HL-60/S4 (cell line): ENCODE results near the gene FAM193A.
"Not testable (repeated sequence)": the region's sequence is repeated elsewhere in the genome, so short reads cannot be mapped to it uniquely, and the experiment has no call there.

Experiments
- in situ Hi-C: fragments of 300-500 bp; cut with MboI; formaldehyde crosslinking; loops from 2 replicates; pipeline ENCODE4 v1.14.3; 2022; ENCODE audit warnings: low sequenced_read_pairs

Gene FAM193A

DNA sequence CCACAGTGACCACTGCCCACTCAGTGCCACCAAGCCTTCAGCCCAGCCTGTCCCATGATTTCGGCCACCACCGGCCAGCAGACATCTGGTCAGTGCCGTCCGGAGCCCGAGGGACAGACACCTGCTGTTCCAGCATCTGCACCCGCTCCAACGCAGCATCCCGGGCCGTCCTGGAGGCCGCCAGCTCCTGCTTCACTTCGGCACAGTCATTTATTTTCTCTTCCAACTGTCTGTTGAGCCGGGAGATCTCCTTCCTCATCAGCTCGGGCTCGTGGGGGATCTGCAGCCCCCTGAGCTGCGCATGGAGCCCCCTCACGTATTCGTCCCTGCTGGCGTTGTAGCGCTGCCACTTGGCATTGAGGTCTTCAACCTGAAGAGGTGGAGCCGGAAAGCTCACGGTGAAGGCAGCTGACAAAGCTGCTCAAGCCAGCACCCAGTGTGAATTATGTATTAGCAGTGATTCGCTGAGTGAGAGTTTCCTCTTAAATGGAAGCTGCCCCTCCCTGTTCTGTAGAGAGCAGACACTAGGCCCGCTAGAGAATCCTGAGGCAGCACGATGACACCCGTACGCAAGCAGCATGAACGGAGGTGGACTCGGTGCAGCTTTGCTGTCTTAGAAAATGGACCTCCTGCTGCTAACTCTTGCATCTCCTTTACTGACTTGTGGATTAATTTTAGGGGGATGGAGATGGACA is 208.3 kb downstream of the FAM193A start:
- in situ Hi-C loops = no loop called here

- in situ Hi-C loops = no loop called here
These were observed 209.1 kb downstream of the FAM193A start for GRCh38 chr4:2745516-2745915.

DNA sequence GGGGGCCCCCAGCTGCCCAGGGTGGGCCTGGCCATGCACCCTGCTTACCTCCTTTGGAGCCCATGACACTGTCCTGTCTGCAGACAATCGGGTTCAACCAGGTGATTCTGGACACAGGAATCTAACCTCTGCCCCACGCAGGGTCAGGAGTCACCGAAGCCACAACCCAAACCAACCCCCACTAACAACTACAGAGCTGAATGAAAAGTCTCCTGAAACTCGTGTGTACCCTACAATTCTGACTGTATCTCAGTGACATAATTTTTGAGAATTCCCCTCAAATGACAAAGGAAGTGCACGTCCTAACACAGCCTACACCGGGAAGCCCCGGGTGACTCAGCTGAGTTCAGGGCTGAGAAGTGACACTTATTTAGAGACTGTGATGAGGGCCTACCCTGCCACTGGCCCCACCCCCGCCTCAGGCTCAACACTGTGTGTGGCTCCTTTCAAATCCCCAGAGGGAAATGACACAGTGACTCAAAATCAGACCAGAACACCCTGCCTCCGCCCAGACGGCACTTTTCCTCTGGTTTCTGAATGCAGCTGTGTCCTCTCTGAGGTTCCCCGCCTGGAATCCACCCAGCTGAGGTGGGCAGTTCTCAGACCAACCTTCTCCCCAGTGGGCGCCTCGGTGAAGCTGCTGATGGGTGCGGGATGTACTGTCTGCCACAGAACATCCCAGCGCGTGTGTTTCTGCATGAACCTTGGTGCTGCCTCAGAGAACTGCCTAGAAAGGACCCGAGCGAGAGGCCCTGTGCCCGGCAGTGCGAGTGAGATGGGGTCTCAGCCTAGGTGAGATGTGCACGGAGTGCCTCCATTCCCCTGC is 209.7 kb downstream of the FAM193A start:
- in situ Hi-C loops = no loop called here

DNA sequence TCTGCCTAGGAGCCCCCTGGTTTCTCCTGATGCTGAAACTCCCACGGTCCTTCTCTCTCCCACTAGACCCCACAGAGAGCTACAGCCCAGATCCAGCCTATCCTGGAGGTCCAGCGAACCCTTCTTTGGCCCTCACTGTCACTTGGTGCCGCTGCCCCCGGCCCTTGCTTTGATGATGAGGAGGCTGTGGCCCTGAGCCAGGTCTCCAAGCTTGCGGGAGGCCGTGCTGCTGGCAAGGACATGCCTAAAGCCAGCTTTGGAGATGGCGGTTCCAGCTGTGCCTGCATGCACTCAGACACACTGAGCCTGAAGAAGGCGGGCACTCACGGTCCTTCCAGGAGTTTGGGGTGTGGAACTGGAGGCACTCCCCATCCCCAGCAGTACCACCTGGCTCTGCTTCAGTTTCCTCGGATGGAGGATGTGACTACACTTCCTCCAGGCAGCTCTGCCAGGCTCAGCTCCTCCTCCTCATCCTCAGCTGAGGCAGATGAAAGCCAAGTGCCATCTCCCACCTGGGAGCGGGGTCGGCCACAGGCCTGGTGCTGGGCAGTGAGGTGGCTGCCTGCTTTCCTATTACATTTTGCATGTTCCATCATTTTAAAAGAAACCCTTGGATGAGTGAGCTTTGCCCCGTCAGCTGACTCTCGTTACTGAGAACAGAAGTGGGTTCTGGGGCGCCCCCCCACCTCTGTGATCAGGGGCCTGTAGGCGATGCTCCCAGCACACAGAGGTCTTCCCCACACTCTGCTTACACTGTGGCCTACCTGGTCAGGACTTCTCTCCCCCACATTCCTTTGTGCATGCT is 210.6 kb downstream of the FAM193A start:
- in situ Hi-C loops = no loop called here

DNA sequence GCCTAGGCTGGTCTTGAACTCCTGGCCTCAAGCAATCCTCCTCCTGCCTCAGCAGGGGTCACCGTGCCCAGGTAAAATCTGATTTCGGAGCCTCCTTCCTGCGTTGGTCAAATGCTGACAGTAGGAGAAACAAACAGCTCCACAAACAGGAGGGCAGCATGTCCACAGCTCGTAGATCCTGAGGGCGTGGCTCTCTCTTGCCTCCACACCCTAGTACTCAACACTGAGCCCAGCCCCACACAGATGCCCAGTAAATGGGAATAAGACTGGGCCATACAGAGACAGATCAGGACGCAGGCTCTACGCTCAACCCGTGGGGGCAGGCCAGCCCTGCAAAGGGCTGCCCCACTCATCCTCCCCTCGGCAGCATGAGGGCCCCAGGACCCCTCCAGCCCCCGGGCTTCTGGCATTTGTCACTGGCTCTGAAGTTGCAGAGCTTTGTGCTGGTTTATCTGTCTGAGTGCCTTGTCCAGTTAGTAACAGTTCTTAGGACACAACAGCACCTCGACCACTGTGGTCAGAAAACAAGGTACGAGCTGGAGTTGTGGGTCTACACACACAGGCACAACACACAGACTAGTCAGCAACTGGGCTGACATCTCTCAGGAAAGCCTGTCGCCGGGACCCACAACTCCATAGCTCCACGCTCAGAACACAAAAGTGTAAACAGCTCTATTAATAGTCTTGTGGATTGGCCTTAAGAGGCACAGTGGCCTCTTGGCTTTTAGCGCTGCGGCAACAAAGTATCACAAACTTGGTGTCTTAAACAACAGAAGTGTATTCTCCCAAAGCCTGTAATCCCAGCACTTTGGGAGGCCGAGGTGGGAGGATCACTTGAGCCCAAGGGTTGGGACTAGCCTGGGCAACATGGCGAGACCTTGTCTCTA is 214.5 kb downstream of the FAM193A start:
- in situ Hi-C loops = no loop called here

- in situ Hi-C loops = no loop called here
These were observed 217.0 kb downstream of the FAM193A start for GRCh38 chr4:2753436-2753835.

DNA sequence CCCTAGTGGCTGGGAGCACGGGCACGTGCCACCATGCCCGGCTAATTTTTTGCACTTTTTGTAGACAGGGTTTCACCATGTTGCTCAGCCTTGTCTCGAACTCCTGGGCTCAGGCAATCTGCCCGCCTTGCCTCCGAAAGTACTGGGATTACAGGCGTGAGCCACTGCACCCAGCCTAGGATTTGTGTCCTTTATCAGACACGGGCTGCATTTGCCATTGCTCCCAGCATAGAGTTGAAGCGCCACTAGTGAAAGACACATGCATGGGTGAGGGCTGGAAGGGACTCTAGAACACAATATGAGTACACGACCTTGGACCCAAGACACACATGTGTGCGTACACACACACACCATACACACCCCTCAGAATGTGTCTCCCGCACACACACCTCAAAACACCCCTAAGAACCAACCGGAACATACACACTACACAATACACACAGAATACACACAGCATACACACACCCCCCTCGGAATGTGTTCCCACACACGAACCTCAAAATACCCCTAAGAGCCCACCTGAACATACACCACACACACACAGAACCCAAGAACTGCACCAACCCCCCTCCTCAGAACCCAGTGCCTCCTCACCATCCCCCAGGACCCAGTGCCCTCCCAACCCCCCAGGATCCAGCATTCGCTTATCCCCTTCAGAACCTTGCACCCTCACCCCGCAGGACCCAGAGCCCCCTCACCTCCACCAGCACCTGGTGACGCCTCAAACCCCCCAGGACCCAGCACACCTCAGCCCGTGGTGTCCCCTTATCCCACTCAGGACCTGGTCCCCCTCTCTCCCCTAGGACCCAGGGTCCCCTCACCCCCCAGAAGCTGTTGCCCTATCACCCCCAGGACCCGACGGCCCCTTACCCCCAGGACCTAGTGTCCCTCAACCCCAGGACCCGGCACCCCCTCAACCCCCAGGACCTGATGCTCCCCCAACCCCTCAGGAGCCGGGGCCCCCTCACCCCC is 218.7 kb downstream of the FAM193A start:
- in situ Hi-C loops = loop anchor here (5.0 kb wide), 1 partner anchor 177 kb away; no protein-coding TSS in a partner anchor

DNA sequence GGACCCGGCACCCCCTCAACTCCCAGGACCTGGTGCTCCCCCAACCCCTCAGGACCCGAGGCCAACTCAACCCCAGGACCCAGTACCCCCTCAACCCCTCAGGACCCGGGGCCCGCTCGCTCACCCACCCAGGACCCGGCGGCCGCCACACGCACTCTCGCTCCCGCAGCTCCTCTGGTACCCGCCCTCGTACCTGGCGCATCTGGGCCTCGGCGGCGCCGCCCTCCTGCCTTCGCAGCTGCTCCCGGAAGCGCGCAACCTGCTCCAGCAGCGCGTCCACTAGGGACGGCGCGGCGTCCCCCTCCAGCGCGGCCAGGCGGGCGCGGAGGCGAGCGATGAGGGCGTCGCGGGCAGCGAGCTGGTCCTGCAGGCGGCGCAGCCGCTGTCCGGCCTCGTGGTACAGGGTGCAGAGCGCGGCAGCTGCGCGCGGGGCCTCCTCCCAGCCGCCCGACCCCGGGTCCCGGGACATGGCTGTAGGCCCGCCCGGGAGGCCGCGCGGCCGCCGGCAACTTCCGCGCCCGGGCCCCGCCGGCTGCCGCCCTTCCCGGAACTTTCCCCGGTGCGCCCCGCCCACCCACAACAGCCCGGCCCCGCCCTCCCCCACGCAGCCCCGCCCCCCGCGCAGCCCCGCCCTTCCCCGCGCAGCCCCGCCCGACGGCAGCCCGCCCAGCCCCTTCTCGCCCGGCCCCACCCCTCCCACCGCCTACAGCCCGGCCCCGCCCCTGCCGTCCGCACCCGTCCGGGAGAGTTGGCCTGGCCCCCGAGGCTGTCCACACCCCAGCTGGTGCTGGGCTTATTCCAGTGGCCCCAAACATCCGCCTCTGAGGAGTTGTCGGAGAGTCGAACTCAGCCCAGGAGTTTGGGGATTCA is 219.6 kb downstream of the FAM193A start, which contains the start of gene TNIP2:
Gene TNIP2, minus strand, starts transcription at position 516 of the 870 bp plus-strand sequence. Its CDS starts 47 bp downstream, at position 469.
- in situ Hi-C loops = loop anchor here (5.0 kb wide), 1 partner anchor 176 kb away; no protein-coding TSS in a partner anchor

- in situ Hi-C loops = loop anchor here (5.0 kb wide), 1 partner anchor 175 kb away; no protein-coding TSS in a partner anchor
These were observed 220.4 kb downstream of the FAM193A start for GRCh38 chr4:2756691-2757350.

GRCh38 chr4:2757426-2757825 is 221.0 kb downstream of the FAM193A start:
- in situ Hi-C loops = loop anchor here (5.0 kb wide), 1 partner anchor 175 kb away; no protein-coding TSS in a partner anchor

DNA sequence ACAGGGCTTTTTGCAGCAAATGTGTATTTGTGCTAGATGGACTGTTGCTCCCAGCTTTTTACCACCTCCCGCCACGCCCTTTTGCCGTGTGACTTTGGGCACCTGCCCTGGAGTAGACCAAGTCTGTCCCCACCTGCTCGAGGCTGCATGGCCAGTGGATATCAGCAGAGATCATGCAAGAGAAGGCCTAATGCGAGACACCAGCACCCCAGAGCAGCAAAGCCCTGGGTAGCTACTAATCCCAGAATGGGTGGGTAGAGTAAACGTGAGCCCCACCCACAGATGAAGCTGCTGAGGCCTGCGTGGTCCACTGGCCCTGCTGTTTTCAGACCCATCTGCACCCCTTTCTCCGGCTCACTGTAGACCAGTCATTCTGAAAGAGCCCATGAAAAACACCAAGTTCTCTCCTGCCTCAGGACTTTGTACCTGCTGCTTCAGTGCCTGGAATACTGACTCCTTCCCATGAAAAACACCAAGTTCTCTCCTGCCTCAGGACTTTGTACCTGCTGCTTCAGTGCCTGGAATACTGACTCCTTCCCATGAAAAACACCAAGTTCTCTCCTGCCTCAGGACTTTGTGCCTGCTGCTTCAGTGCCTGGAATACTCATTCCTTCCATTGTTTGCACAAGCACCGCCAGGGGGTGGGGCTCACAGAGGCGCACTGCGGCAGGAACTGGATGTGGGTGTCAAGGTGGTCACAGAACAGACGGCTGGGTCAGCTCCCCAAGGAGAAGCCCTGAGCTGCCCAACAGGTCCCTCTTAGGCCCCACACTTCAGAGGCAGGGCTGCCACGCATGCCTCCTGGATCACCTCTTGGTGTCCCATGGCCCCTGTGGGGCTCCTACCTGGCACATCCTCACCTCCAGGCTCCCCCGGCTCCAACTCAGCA is 224.8 kb downstream of the FAM193A start:
- in situ Hi-C loops = no loop called here

DNA sequence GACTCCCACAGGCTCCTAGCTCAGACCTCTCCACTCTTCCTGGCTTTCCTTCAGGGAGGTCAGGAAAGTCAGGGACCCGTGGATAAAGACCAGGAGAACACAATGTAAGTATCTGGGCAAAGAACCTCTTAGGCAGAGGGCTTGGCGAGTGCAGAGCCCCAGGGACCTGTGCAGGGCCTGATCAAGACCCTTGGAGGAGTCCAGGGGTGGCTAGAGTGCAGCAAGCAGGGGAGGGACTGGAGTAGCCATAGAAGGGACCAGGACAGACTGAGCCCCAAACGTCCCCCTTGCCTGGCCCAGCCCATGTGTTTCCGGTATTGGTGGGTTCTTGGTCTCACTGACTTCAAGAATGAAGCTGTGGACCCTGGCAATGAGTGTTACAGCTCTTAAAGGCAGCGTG is 225.6 kb downstream of the FAM193A start:
- in situ Hi-C loops = no loop called here

GRCh38 chr4:2762486-2763370 is 226.3 kb downstream of the FAM193A start:
- in situ Hi-C loops = not testable (repeated sequence)

GRCh38 chr4:2763511-2763967 is 227.1 kb downstream of the FAM193A start:
- in situ Hi-C loops = no loop called here

GRCh38 chr4:2765832-2766526 is 229.5 kb downstream of the FAM193A start:
- in situ Hi-C loops = no loop called here
